ENCODE data around the gene MS4A4E. TPM values are rescaled to one million over a fixed set of nuclear protein-coding genes. Genes with fewer than 3 reads are reported as not detected.

The MS4A4E gene
- total and polyA plus RNA-seq, 2 donors (not counting 3 experiments of a cell fraction or from before 2014, with no cell fraction given) = not detected

GRCh38 chr11:60257956-60258722 is 15.2 kb upstream of the MS4A4E start:
- Histone ChIP-seq H3K27ac (ENCODE audit: insufficient read depth, low read depth, low read length) (no peak overlapping the region), H4K20me1 (replicated peaks; ENCODE audit: control insufficient read depth, extremely low read depth, insufficient read depth, low read length) (no peaks in the 10 kb centered on the region), H3K9me3 (replicated peaks; ENCODE audit: control insufficient read depth, insufficient read depth, low read length) (no peaks in the 10 kb centered on the region), H3K9me1 (replicated peaks; ENCODE audit: control insufficient read depth, extremely low read depth, insufficient read depth, low read length) (no peaks in the 10 kb centered on the region), H3K79me2 (ENCODE audit: control insufficient read depth, insufficient read depth, low read length) (no peaks in the 10 kb centered on the region), H3K4me2 (ENCODE audit: insufficient read depth, low read length) (no peak overlapping the region), H3K27me3 (ENCODE audit: control insufficient read depth in 2 of 2, insufficient read depth in 2 of 2, low read length in 2 of 2) (peaks cover 0 to 5% of the 10 kb centered on the region in 2 experiments), H3K36me3 (ENCODE audit: control insufficient read depth in 2 of 2, extremely low read depth in 1 of 2, insufficient read depth in 2 of 2, low read length in 2 of 2) (no peaks in the 10 kb centered on the region), H2AFZ (ENCODE audit: low read depth, low read length) (no peak overlapping the region), H3K9ac (replicated peaks; ENCODE audit: extremely low read depth, insufficient read depth, low read length) (no peak overlapping the region), H3K4me1 (ENCODE audit: control insufficient read depth, extremely low read depth, insufficient read depth, low read length) (peaks cover under 1% of the 10 kb centered on the region), H3K4me3 (replicated peaks in 1 of 3; ENCODE audit: insufficient read depth in 1 of 3, low read depth in 1 of 3, low read length in 3 of 3) (no peak overlapping the region)
- DNase-seq (ENCODE audit: low read depth, low spot score) (no peak), FAIRE-seq (no peak)
- intact Hi-C loops (cut with micrococcal nuclease) = no loop called here
- dilution Hi-C loops (cut with MboI; ENCODE audit: extremely low pct_ligation_motif_present, low sequenced_read_pairs) = no loop called here
- no TSS peak for BruUV-seq (replicated peaks)
- no peak for TF ChIP-seq GATA2 (IDR thresholded peaks at IDR 0.05; ENCODE audit: insufficient read depth, insufficient read length, low read depth, low read length)
- no peak for TF ChIP-seq FOS (IDR thresholded peaks at IDR 0.05; ENCODE audit: borderline replicate concordance, insufficient read depth, low read length)
- no peak for TF ChIP-seq MYC (IDR thresholded peaks at IDR 0.05; ENCODE audit: low read depth, low read length)
- TF ChIP-seq POLR2AphosphoS5 (IDR thresholded peaks at IDR 0.05; ENCODE audit: insufficient read depth, low read depth, low read length) = no peak
- TF ChIP-seq CTCF (IDR thresholded peaks at IDR 0.05; ENCODE audit: extremely low read depth in 1 of 2, insufficient read depth in 1 of 2, low read depth in 1 of 2, low read length in 2 of 2) = no peak
- no peak for TF ChIP-seq MAX (IDR thresholded peaks at IDR 0.05; ENCODE audit: insufficient read depth, insufficient read length)
- no peak for TF ChIP-seq POLR2A (IDR thresholded peaks at IDR 0.05; ENCODE audit: low read depth, low read length)
- TF ChIP-seq JUN (IDR thresholded peaks at IDR 0.05; ENCODE audit: borderline replicate concordance, insufficient read depth, insufficient read length, low read depth) = no peak
- no peak for TF ChIP-seq EZH2 (IDR thresholded peaks at IDR 0.05; ENCODE audit: borderline replicate concordance, low read depth, low read length, severe bottlenecking)
- ChIA-PET POLR2A (no interaction called here), CTCF (no interaction called here)

Data from endothelial cell of umbilical vein (primary cell).